GM21526 (cell line): ENCODE measurements around the gene CSRP2.

Experiments used
- ATAC-seq: cut with Tn5 transposase; IDR thresholded peaks from one replicate; pipeline ENCODE4 v1.9.1; 2021; ENCODE audit warnings: moderate library complexity; ENCODE audit not compliant: unreplicated experiment, low FRiP score

CSRP2 gene

GRCh38 chr12:76878899-76879709 is at the start of gene CSRP2:
Gene CSRP2, minus strand, starts transcription at chr12:76879019. Its CDS starts 12,759 bp downstream, at chr12:76866260.
- ATAC-seq: peak; percentile 92

DNA sequence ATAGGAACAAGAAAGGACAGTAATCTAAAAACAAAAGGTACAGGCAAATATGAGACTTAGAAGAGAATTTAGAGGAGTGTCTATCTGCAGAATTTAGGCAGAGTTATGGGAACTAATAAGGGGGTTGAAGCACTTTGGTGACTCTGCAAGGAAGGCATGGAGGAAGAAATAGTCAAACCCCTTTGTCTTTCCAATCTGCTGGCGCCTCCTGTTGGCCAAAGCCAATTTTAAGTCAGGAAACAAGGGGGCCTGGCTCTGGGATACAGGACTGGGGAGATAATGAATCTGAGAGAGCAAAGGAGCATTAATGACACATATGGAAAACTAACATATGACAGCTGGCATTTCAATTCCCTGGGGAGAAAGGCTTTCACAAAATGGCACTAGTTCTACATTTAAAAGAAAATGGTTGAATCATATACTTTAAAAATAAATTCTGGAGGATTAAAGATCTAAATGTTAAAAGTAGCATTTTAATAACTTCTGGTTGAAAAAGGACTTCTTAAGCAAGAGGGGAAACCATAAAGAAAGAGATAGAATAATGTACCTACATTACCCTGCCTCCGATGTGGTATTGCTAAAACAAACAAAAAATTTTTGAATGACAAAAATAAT is 48.5 kb upstream of the CSRP2 start:
- no peak for ATAC-seq

GRCh38 chr12:76925135-76925534 is 46.3 kb upstream of the CSRP2 start:
- ATAC-seq: no peak

DNA sequence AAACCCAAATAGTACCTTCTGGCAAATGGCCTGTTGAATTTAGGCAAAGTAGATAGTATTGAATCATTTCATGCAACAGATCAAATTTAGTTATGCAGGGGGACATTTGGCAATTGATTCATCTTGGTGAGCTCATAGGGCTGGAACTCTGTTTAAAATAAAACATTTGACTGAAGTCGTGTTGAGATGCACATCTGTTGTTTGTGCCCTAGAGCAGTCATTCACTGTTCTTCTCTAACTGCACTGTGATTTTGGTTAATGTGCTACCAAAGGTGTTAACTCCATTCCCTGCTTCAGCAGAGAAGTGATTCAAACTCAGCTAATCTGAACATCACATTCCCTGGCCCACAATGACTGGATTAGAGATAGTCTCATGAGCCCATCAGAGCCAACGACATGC is 44.0 kb upstream of the CSRP2 start:
- no peak for ATAC-seq

DNA sequence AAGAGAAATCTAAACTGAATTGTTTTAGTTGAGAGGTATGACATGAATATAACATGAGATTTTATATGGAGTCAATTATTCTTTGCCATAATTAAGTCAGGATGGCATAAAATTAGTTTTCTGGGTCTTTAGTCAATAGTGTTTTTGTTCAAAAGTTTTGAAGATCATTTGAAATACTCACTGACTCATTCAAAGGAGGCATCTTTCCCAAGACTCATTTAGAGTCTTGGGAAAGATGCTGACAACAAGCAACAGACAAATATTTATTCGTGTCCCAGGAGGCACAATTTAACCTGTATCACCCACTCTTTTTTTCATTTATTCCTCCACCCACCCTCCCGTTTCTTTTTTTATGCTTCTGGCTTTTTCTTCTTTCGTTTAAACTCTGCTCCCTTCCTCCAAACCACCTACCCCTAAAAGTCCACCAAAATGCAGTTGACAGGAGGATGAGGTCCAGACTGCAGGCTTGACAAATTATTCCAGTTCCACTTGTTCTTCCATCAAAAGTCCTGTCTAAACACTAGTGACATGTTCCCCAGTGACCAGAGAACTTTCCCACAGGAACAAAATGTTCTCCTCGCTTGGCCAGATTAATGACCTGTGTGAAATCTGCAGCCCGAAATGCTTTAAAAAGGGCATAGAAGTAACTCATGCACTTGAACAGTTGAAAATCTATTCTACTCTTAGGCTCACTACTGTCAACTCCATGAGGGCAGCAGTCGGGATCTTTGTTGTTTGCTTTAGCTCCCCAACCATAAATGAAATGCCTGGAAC is 43.3 kb upstream of the CSRP2 start:
- ATAC-seq: no peak

DNA sequence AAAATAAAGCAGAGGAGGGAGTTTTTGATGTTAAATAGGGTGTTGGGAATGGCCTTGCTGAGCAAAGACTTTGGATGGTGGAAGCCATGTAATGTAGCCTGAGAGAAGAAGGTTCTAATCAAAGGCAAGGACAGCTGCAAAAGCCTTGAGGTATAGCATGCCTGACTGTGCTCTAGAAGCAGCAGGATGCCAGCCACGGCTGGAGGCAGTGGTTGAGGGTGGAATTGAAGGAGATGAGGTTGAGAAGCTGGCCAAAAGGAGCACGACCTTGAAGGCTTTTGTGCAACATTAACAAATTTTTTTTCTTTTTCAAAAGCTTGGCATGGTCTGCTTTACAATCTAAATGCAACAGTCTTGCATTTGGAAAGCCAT is 42.3 kb upstream of the CSRP2 start:
- no peak for ATAC-seq

DNA sequence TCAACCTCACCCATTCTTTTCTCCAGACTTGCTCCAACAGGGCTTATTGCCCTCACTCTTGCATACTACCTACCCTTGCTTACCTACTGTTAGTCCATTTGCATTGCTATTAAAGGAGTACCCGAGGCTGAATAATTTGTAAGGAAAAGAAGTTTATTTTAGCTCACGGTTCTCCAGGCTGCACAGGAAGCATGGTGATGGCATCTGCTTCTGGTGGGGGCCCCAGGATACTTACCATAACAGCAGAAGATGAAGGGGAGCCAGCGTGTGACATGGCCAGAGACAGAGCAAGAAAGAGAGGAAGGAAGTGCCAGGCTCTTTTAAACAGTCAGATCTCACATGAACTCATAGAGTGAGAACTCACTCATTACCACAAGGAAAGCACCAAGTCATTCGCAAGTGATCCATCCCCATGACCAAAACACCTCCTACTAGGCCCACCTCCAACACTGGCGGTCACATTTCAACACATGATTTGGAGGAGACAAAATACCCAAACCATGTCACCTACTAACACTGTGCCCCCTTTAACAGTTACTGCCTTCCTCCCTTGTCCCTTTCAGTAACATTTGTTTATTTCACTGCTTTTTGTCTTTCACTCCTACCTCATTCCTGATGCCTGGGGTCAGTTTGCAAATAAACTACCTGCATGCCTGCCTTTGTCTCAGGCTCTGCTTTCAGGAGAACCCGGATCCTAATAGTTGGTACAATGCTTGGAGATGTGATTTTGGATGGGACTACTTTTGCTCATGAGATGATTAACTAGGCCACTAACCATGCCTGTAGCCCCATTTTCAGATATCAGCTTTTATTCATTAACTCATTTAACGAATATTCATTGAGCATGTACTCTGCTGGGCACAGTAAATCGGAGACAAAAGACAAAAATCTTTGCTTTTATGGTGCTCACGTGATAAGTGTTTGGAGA is 41.6 kb upstream of the CSRP2 start:
- ATAC-seq: no peak

GRCh38 chr12:76919383-76920171 is 40.8 kb upstream of the CSRP2 start:
- no peak for ATAC-seq

GRCh38 chr12:76916170-76916540 is 37.3 kb upstream of the CSRP2 start:
- ATAC-seq: no peak

DNA sequence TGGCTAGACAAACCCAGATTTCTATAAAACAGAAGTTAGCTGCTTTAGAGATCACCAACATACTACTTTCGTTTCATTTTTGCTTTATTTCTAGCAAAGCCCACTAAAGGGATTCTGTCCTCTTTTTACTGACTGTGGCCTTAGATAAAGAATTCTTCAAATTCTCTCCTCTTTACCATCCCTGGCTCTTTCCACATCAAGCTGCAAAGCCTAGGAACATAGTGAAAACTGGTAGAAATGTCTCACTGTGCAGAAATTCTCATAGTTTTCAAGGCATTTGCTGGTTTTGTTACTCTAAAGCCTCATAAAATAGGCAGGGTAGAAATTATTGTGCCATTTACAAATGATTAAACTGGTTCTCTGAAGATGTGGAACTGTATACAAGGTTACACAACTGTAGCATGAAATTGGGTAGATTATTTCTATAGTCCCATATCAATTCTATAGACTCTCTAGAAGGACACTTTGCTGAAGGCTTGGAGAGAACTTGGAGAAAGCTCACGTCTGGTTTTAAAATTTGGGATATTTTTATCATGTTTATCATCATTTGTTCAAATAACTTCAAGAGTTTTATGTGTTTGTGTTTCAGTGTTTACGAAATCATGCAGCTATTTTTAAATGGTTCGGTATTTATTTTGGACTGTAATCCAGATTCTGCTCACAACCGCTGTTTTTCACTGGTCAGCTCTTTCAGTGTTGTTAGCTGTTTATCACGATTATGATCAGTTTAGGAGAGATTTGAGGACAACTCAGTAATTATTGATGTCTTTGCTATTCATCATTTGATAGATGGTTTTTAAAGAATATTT is 36.7 kb upstream of the CSRP2 start:
- no peak for ATAC-seq

DNA sequence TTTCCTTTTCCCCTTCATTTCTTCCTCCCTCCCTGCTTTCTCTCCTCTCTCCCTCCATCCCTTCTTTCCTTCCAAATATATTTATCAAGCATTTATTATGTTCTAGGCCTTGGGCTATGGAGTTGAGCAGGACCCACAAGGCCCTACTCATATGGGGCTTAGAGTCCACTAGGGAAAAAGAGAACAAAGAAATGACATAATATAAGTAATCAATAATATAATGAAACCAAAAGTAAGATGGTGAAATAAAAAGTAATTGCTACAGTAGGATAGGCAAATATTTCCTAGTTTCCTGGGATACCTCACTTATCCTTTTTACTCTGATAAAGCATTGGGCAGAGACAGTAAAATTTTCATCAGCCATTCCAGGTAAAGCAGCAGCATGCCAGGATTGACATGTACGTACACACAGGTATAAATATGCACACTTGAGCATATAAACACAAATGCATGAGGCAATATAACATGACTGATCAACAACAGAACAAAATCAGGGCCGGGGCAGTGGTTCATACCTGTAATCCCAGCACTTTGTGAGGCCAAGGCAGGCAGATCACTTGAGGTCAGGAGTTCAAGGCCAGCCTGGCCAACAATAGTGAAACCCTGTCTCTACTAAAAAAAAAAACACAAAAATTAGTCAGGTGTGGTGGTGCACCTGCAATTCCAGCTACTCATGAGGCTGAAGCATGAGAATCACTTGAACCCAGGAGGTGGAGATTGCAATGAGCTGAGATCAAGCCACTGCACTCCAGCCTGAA is 35.5 kb upstream of the CSRP2 start:
- ATAC-seq: no peak

GRCh38 chr12:76909290-76909689 is 30.5 kb upstream of the CSRP2 start:
- no peak for ATAC-seq

GRCh38 chr12:76908303-76909017 is 29.6 kb upstream of the CSRP2 start:
- ATAC-seq: no peak

- ATAC-seq: no peak
Measured at GRCh38 chr12:76901628-76902380, 23.0 kb upstream of the CSRP2 start.

DNA sequence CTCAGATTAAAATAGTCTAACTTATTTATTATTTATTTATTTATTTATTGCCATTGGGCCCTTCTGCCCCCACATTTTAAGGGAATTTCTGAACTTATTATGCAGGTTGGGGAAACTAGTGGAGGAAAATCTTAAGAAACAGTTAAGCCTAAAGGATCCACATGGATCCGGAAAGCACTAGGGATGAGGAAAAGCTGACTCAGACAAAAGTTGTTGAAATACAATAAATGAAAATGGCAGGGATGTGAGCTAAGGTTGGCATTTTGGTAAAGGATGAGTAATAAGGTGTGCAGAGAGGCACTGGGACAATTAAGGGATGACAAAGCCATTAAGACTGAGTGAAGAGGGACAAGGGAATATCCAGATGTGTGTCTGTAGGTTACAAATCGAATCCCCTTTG is 20.7 kb upstream of the CSRP2 start:
- ATAC-seq: no peak

DNA sequence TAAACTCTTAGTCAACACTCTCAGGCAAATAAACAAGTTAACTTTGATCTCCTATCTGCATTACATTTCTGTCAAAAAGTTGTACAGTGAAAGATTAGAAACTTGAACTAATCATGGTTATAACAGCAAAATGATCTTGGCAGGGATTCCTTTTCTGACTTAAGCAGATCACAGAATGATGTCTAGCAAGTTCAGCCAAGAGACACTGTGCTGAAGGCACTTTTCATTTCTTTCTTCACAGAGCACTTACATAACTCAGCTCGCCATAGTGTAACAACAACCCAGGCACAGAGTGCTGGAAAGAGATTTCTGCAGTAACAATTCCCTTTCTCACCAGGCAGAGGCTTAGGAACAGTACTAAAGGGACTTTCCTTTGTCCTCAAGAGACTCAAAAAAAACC is 19.6 kb upstream of the CSRP2 start:
- ATAC-seq: no peak

DNA sequence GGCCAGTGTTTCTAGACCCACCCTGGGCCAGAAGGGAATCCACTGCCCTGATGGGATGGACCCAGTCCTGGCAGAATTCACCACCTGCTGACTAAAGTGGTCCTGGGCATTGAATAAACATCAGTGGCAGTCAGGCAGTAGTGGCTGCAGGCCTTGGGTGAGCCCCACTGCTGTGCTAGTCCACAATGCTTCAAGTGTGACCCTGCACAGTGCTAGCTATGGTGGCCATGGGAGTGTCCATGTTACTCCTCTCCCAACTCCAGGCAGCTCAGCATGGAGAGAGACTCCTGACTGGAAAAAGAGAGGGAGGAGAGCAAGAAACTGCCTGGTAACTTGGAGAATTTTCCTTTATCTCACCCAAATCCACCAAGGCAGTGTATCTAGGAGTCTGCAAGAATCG is 17.5 kb upstream of the CSRP2 start:
- no peak for ATAC-seq
